C4-2B (cell line): ENCODE results near the gene KRT84.

Source experiments
- H3K27ac ChIP-seq: fragments of 450-650 bp; 2 replicates; pipeline ENCODE4 v1.5.1; 2017
- ZFX ChIP-seq: fragments of 450-650 bp; IDR thresholded peaks from 2 replicates; pipeline ENCODE4 v1.6.1; 2017
- TF ChIP-seq, protein P1 (sequence below): fragments of 450-650 bp; conservative IDR thresholded peaks from 2 replicates; pipeline ENCODE4 v1.5.1; 2017; ENCODE audit warnings: mild to moderate bottlenecking

KRT84 gene, protein sequence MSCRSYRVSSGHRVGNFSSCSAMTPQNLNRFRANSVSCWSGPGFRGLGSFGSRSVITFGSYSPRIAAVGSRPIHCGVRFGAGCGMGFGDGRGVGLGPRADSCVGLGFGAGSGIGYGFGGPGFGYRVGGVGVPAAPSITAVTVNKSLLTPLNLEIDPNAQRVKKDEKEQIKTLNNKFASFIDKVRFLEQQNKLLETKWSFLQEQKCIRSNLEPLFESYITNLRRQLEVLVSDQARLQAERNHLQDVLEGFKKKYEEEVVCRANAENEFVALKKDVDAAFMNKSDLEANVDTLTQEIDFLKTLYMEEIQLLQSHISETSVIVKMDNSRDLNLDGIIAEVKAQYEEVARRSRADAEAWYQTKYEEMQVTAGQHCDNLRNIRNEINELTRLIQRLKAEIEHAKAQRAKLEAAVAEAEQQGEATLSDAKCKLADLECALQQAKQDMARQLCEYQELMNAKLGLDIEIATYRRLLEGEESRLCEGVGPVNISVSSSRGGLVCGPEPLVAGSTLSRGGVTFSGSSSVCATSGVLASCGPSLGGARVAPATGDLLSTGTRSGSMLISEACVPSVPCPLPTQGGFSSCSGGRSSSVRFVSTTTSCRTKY

DNA sequence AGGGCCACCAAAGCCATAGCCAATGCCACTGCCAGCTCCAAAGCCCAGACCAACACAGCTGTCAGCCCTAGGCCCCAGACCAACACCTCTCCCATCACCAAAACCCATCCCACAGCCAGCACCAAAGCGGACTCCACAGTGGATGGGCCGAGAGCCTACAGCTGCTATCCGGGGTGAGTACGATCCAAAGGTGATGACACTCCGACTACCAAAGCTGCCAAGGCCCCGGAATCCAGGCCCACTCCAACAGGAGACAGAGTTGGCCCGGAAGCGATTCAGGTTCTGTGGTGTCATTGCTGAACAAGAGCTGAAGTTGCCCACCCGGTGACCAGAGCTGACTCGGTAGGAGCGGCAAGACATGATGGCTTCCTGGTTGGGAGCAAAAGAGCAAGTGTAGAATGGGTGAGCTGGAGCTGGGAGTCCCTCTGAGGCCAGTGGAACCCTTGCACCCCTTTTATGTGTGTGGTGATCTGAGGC is at the start of gene KRT84:
KRT84 (minus strand) TSS at position 427 of the 477 bp plus-strand sequence; CDS start at position 360, 67 bp downstream.
- H3K27ac ChIP-seq: no peak within 1 kb of the TSS
- TF ChIP-seq, protein P1, sequence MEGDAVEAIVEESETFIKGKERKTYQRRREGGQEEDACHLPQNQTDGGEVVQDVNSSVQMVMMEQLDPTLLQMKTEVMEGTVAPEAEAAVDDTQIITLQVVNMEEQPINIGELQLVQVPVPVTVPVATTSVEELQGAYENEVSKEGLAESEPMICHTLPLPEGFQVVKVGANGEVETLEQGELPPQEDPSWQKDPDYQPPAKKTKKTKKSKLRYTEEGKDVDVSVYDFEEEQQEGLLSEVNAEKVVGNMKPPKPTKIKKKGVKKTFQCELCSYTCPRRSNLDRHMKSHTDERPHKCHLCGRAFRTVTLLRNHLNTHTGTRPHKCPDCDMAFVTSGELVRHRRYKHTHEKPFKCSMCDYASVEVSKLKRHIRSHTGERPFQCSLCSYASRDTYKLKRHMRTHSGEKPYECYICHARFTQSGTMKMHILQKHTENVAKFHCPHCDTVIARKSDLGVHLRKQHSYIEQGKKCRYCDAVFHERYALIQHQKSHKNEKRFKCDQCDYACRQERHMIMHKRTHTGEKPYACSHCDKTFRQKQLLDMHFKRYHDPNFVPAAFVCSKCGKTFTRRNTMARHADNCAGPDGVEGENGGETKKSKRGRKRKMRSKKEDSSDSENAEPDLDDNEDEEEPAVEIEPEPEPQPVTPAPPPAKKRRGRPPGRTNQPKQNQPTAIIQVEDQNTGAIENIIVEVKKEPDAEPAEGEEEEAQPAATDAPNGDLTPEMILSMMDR: no peak
- TF ChIP-seq ZFX: no peak

GRCh38 chr12:52434760-52435530 is 49.5 kb upstream of the KRT84 start:
- TF ChIP-seq ZFX: no peak
- TF ChIP-seq, protein P1: no peak
- H3K27ac ChIP-seq: no peak overlapping the region

DNA sequence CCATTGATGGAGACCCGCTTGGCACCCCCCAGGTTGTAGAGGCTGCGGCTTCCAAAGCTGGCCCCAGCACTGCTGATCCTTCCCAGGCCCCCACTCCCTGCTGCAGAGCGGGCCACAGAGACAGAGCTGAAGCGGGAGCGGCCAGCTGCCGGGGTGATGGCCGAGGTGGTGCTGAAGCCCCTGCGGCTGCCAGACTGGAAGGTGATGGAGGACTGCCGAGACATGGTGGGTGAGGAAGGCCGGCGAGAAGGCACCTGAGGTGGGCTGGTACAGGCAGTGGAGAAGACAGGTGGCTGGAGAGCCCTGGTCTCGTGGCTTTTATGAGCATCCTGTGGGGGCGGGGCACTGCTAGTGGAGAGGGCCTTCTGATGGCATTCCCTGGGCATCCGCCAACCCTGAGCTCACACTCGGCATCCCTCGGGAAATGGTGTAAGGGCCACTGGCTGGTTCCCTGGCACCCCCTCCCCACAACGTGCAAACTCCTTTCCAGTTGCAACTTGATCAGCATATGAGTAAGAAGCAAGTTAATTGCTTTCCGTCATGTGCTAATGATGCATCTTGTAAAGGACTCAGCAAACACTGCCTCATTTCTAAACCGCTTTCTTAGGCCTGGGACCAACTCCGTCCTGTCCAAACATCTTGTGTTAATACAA is 48.8 kb upstream of the KRT84 start, which contains the start of gene KRT75:
KRT75 (minus strand) TSS at position 291 of the 653 bp plus-strand sequence; CDS start at position 224, 67 bp downstream.
- H3K27ac ChIP-seq: no peak within 1 kb of the TSS
- TF ChIP-seq ZFX: no peak
- TF ChIP-seq, protein P1: no peak

- H3K27ac ChIP-seq: no peak overlapping the region
- TF ChIP-seq ZFX: no peak
- TF ChIP-seq, protein P1: no peak
Observed at GRCh38 chr12:52433501-52434080, 48.1 kb upstream of the KRT84 start.

DNA sequence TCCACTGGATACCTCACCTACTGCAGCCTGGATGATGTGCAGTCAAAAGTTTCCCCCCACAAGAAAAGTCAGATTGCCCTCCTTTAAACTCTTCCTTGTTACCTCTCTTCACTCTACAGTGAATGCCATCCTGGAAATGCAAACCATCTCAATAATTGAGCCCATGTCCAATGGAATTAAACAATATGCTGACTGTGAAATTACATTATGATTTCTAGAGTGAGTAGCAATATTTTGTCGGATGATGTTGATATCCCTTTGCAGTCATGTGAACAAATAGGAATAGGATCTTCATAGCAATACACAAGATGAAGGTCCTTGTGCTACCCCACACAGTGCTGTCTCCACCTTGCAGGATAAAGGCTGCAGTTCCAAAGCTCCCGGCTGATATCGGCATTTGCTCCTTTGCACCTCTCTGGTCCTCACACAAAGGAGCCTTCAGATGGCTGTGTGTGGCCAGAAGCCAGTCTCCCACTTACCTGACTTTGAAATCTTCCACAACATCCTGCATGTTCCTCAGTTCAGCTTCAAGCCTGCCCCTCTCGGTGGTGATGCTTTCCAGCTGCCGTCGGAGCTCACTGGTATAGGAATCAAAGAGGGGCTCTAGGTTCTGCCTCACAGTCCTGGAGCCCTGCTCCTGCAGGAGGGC is 47.2 kb upstream of the KRT84 start:
- no peak for TF ChIP-seq ZFX
- TF ChIP-seq, protein P1: no peak
- H3K27ac ChIP-seq: no peak overlapping the region

- no peak for TF ChIP-seq ZFX
- TF ChIP-seq, protein P1: peak; percentile 47
- no peak overlapping the region for H3K27ac ChIP-seq
Observed at GRCh38 chr12:52428121-52428520, 42.7 kb upstream of the KRT84 start.
